ENCODE data around the gene VRK1.

VRK1 gene

GRCh38 chr14:96888158-96888557 is 91.0 kb downstream of the VRK1 start:
- H3K27ac ChIP-seq (ENCODE audit: low read length) = no peak overlapping the region
- H3K36me3 ChIP-seq (ENCODE audit: control insufficient read depth in 1 of 2, insufficient read depth in 2 of 2, low read length in 2 of 2) = no peaks in the 10 kb centered on the region
- no peaks in the 10 kb centered on the region for H3K27me3 ChIP-seq (ENCODE audit: low read depth, low read length)
- no peak overlapping the region for H3K4me3 ChIP-seq (ENCODE audit: low read depth in 1 of 2, low read length in 2 of 2)
- H3K9me3 ChIP-seq (ENCODE audit: control insufficient read depth in 1 of 2, low read length in 2 of 2) = no peaks in the 10 kb centered on the region
- H3K4me1 ChIP-seq (ENCODE audit: control insufficient read depth in 1 of 2, insufficient read depth in 2 of 2, low read length in 2 of 2) = no peaks in the 10 kb centered on the region

GRCh38 chr14:96888593-96888992 is 91.4 kb downstream of the VRK1 start:
- Histone ChIP-seq H3K9me3 (ENCODE audit: control insufficient read depth in 1 of 2, low read length in 2 of 2) (no peaks in the 10 kb centered on the region), H3K4me1 (ENCODE audit: control insufficient read depth in 1 of 2, insufficient read depth in 2 of 2, low read length in 2 of 2) (no peaks in the 10 kb centered on the region), H3K4me3 (ENCODE audit: low read depth in 1 of 2, low read length in 2 of 2) (no peak overlapping the region), H3K36me3 (ENCODE audit: control insufficient read depth in 1 of 2, insufficient read depth in 2 of 2, low read length in 2 of 2) (no peaks in the 10 kb centered on the region), H3K27me3 (ENCODE audit: low read depth, low read length) (no peaks in the 10 kb centered on the region), H3K27ac (ENCODE audit: low read length) (no peak overlapping the region)

GRCh38 chr14:96889091-96889490 is 91.9 kb downstream of the VRK1 start:
- Histone ChIP-seq H3K27ac (ENCODE audit: low read length) (no peak overlapping the region), H3K36me3 (ENCODE audit: control insufficient read depth in 1 of 2, insufficient read depth in 2 of 2, low read length in 2 of 2) (no peaks in the 10 kb centered on the region), H3K27me3 (ENCODE audit: low read depth, low read length) (no peaks in the 10 kb centered on the region), H3K4me3 (ENCODE audit: low read depth in 1 of 2, low read length in 2 of 2) (no peak overlapping the region), H3K4me1 (ENCODE audit: control insufficient read depth in 1 of 2, insufficient read depth in 2 of 2, low read length in 2 of 2) (no peaks in the 10 kb centered on the region), H3K9me3 (ENCODE audit: control insufficient read depth in 1 of 2, low read length in 2 of 2) (no peaks in the 10 kb centered on the region)

GRCh38 chr14:96893966-96894622 is 96.9 kb downstream of the VRK1 start:
- Histone ChIP-seq H3K4me1 (ENCODE audit: control insufficient read depth in 1 of 2, insufficient read depth in 2 of 2, low read length in 2 of 2) (no peaks in the 10 kb centered on the region), H3K36me3 (ENCODE audit: control insufficient read depth in 1 of 2, insufficient read depth in 2 of 2, low read length in 2 of 2) (no peaks in the 10 kb centered on the region), H3K27me3 (ENCODE audit: low read depth, low read length) (no peaks in the 10 kb centered on the region), H3K4me3 (ENCODE audit: low read depth in 1 of 2, low read length in 2 of 2) (no peak overlapping the region), H3K27ac (ENCODE audit: low read length) (no peak overlapping the region), H3K9me3 (ENCODE audit: control insufficient read depth in 1 of 2, low read length in 2 of 2) (no peaks in the 10 kb centered on the region)

GRCh38 chr14:96894966-96895365 is 97.8 kb downstream of the VRK1 start:
- Histone ChIP-seq H3K4me3 (ENCODE audit: low read depth in 1 of 2, low read length in 2 of 2) (no peak overlapping the region), H3K27ac (ENCODE audit: low read length) (no peak overlapping the region), H3K36me3 (ENCODE audit: control insufficient read depth in 1 of 2, insufficient read depth in 2 of 2, low read length in 2 of 2) (no peaks in the 10 kb centered on the region), H3K9me3 (ENCODE audit: control insufficient read depth in 1 of 2, low read length in 2 of 2) (no peaks in the 10 kb centered on the region), H3K4me1 (ENCODE audit: control insufficient read depth in 1 of 2, insufficient read depth in 2 of 2, low read length in 2 of 2) (no peaks in the 10 kb centered on the region), H3K27me3 (ENCODE audit: low read depth, low read length) (no peaks in the 10 kb centered on the region)

- H3K27ac ChIP-seq (ENCODE audit: low read length) = no peak overlapping the region
- no peak overlapping the region for H3K4me3 ChIP-seq (ENCODE audit: low read depth in 1 of 2, low read length in 2 of 2)
- H3K27me3 ChIP-seq (ENCODE audit: low read depth, low read length) = no peaks in the 10 kb centered on the region
- H3K4me1 ChIP-seq (ENCODE audit: control insufficient read depth in 1 of 2, insufficient read depth in 2 of 2, low read length in 2 of 2) = no peaks in the 10 kb centered on the region
- no peaks in the 10 kb centered on the region for H3K9me3 ChIP-seq (ENCODE audit: control insufficient read depth in 1 of 2, low read length in 2 of 2)
- H3K36me3 ChIP-seq (ENCODE audit: control insufficient read depth in 1 of 2, insufficient read depth in 2 of 2, low read length in 2 of 2) = no peaks in the 10 kb centered on the region
Observed at GRCh38 chr14:96895658-96896271, 98.6 kb downstream of the VRK1 start.

- no peaks in the 10 kb centered on the region for H3K36me3 ChIP-seq (ENCODE audit: control insufficient read depth in 1 of 2, insufficient read depth in 2 of 2, low read length in 2 of 2)
- H3K4me1 ChIP-seq (ENCODE audit: control insufficient read depth in 1 of 2, insufficient read depth in 2 of 2, low read length in 2 of 2) = no peaks in the 10 kb centered on the region
- H3K9me3 ChIP-seq (ENCODE audit: control insufficient read depth in 1 of 2, low read length in 2 of 2) = no peaks in the 10 kb centered on the region
- H3K27me3 ChIP-seq (ENCODE audit: low read depth, low read length) = no peaks in the 10 kb centered on the region
- no peak overlapping the region for H3K4me3 ChIP-seq (ENCODE audit: low read depth in 1 of 2, low read length in 2 of 2)
- H3K27ac ChIP-seq (ENCODE audit: low read length) = no peak overlapping the region
Observed at GRCh38 chr14:96897184-96897583, 100.0 kb downstream of the VRK1 start.

GRCh38 chr14:96901227-96901626 is 104.0 kb downstream of the VRK1 start:
- H3K4me1 ChIP-seq (ENCODE audit: control insufficient read depth in 1 of 2, insufficient read depth in 2 of 2, low read length in 2 of 2) = no peaks in the 10 kb centered on the region
- H3K4me3 ChIP-seq (ENCODE audit: low read depth in 1 of 2, low read length in 2 of 2) = no peak overlapping the region
- no peaks in the 10 kb centered on the region for H3K36me3 ChIP-seq (ENCODE audit: control insufficient read depth in 1 of 2, insufficient read depth in 2 of 2, low read length in 2 of 2)
- no peaks in the 10 kb centered on the region for H3K27me3 ChIP-seq (ENCODE audit: low read depth, low read length)
- no peaks in the 10 kb centered on the region for H3K9me3 ChIP-seq (ENCODE audit: control insufficient read depth in 1 of 2, low read length in 2 of 2)
- no peak overlapping the region for H3K27ac ChIP-seq (ENCODE audit: low read length)

- Histone ChIP-seq H3K27me3 (ENCODE audit: low read depth, low read length) (no peaks in the 10 kb centered on the region), H3K4me3 (ENCODE audit: low read depth in 1 of 2, low read length in 2 of 2) (no peak overlapping the region), H3K27ac (ENCODE audit: low read length) (no peak overlapping the region), H3K9me3 (ENCODE audit: control insufficient read depth in 1 of 2, low read length in 2 of 2) (no peaks in the 10 kb centered on the region), H3K4me1 (ENCODE audit: control insufficient read depth in 1 of 2, insufficient read depth in 2 of 2, low read length in 2 of 2) (no peaks in the 10 kb centered on the region), H3K36me3 (ENCODE audit: control insufficient read depth in 1 of 2, insufficient read depth in 2 of 2, low read length in 2 of 2) (no peaks in the 10 kb centered on the region)
Observed at GRCh38 chr14:96902004-96902403, 104.8 kb downstream of the VRK1 start.

- H3K36me3 ChIP-seq (ENCODE audit: control insufficient read depth in 1 of 2, insufficient read depth in 2 of 2, low read length in 2 of 2) = no peaks in the 10 kb centered on the region
- no peaks in the 10 kb centered on the region for H3K4me1 ChIP-seq (ENCODE audit: control insufficient read depth in 1 of 2, insufficient read depth in 2 of 2, low read length in 2 of 2)
- H3K9me3 ChIP-seq (ENCODE audit: control insufficient read depth in 1 of 2, low read length in 2 of 2) = peaks cover 0 to 3% of the 10 kb centered on the region in 2 donors
- H3K27ac ChIP-seq (ENCODE audit: low read length) = no peak overlapping the region
- no peak overlapping the region for H3K4me3 ChIP-seq (ENCODE audit: low read depth in 1 of 2, low read length in 2 of 2)
- H3K27me3 ChIP-seq (ENCODE audit: low read depth, low read length) = no peaks in the 10 kb centered on the region
Observed at GRCh38 chr14:96903444-96904023, 106.4 kb downstream of the VRK1 start.

- no peaks in the 10 kb centered on the region for H3K4me1 ChIP-seq (ENCODE audit: control insufficient read depth in 1 of 2, insufficient read depth in 2 of 2, low read length in 2 of 2)
- no peaks in the 10 kb centered on the region for H3K27me3 ChIP-seq (ENCODE audit: low read depth, low read length)
- peaks cover 1 to 6% of the 10 kb centered on the region in 2 donors for H3K9me3 ChIP-seq (ENCODE audit: control insufficient read depth in 1 of 2, low read length in 2 of 2)
- H3K4me3 ChIP-seq (ENCODE audit: low read depth in 1 of 2, low read length in 2 of 2) = no peak overlapping the region
- H3K27ac ChIP-seq (ENCODE audit: low read length) = no peak overlapping the region
- H3K36me3 ChIP-seq (ENCODE audit: control insufficient read depth in 1 of 2, insufficient read depth in 2 of 2, low read length in 2 of 2) = no peaks in the 10 kb centered on the region
Observed at GRCh38 chr14:96904201-96904600, 107.0 kb downstream of the VRK1 start.

Data from muscle layer of duodenum (tissue), 2 donors.